ENCODE results near the gene ARHGEF2.

GRCh38 chr1:155911156-155912055 lies 66.9 kb downstream of the ARHGEF2 start, which contains the start of gene RIT1:
- TF ChIP-seq, protein P1, sequence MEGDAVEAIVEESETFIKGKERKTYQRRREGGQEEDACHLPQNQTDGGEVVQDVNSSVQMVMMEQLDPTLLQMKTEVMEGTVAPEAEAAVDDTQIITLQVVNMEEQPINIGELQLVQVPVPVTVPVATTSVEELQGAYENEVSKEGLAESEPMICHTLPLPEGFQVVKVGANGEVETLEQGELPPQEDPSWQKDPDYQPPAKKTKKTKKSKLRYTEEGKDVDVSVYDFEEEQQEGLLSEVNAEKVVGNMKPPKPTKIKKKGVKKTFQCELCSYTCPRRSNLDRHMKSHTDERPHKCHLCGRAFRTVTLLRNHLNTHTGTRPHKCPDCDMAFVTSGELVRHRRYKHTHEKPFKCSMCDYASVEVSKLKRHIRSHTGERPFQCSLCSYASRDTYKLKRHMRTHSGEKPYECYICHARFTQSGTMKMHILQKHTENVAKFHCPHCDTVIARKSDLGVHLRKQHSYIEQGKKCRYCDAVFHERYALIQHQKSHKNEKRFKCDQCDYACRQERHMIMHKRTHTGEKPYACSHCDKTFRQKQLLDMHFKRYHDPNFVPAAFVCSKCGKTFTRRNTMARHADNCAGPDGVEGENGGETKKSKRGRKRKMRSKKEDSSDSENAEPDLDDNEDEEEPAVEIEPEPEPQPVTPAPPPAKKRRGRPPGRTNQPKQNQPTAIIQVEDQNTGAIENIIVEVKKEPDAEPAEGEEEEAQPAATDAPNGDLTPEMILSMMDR (conservative IDR thresholded peaks at IDR 0.05 in 1 of 2, IDR thresholded peaks at IDR 0.05 in 1 of 2; ENCODE audit: low read depth in 1 of 2, low read length in 2 of 2): peak in 1 of 2 donors; percentile 4
- TF ChIP-seq EZH2 (IDR thresholded peaks at IDR 0.05; ENCODE audit: low read length, missing control alignments): no peak

Measured in fibroblast of lung (primary cell).